ENCODE data around the gene SNUPN.

SNUPN gene

DNA sequence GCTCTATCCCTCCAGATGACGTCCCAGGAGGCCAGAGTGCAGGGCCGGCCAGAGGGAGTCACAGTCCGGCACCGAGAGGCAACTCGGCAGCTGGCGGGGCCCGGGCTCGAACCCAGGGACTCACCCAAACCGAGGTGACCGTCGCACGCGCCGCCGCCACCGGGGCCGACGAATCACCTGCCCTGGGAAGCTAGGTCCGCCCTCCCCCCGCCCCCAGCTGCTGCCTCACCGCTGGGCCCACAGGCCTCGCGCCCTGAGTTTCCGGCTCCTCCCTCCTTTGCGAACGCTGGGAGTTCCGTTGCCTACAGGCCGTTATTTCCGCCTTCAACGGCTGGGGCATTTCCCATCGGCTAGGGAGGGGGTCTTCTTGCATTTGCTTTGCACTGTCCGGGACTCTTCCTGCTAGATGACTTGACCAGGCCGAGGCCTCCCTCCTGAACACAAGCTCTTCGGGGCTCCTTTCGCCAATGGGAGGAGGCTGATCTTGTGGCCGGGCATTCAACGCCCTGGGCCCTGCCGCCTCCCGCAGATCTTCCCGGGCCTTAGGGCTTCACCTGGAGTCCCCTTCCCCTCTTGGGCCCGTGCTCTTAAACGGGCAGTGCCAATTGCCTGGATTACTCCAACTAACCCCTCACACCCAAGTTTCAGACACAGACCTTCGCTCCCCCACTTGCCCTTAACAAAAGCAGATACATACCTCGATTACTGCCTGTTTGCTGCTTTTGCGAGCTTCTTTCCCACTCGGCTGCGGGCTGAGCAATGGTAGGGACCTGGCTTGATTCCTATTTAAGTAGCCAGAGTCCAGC is at the start of gene SNUPN:
Gene SNUPN (minus strand): TSS at position 184 of the 806 bp plus-strand sequence. CDS start 4,674 bp downstream, outside the sequence.
- peak; percentile 88 to 95 (median 90) for DNase-seq (ENCODE audit: low read depth in 3 of 3)

DNA sequence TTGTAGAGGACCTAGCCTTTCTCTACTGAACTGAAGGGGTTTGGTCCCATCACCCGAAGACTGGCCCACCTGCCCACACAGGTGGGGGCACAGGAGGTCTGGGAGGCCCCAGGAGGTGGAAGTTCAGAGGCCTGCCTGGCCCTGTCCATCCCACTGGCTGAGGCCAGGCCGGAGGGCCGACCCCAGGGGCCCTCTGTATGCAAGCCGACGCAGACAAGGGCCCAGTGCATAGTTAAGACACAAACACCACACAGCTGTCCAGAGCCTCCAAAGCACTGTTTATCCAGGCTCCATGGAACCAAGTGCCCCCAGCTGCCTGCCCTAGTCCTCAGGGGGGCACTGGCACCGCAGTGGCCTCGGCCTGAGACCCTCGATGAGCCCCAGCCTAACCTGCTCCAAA is 48.8 kb upstream of the SNUPN start:
- no peak for DNase-seq (ENCODE audit: low read depth in 3 of 3)

DNA sequence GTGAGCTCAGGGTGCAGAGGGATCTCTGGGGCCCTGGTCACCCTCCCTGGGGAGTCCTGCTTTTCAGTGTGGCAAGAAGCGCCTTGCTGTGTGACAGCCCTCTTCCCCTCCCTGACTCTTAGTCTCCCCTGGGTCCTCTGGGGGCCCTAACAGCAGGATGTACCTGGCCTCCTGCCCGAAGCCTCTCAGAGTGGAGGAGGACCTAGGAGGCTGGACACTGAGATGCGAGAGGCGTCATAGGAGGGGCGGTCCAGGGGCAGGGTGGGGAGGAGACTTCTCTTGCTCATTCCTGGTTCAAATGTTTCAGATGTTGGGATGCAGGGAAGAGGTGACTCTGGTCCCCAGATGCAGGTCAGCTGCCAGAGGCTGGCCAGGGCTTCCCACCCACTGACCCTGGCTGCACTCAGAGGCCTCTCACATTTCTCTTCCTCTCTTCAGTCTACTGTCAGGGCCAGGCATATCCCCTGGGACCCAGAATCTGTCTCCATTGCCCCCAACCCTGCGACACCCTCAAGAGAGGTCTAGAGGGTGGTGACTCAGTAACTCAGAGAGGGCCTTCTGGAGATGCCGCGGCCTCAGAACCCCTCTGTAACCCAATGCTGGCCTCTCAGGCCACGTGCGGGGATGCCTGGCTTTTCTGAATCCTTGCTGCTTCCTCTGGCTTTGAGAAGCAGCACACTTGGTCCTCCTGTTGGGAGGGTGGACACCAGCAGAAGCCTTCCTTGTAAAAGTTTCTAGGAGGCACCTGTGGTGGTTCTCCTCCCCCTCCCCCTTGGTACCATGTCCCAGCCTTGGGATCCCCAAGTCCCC is 48.1 kb upstream of the SNUPN start:
- DNase-seq (ENCODE audit: low read depth in 3 of 3): no peak

DNA sequence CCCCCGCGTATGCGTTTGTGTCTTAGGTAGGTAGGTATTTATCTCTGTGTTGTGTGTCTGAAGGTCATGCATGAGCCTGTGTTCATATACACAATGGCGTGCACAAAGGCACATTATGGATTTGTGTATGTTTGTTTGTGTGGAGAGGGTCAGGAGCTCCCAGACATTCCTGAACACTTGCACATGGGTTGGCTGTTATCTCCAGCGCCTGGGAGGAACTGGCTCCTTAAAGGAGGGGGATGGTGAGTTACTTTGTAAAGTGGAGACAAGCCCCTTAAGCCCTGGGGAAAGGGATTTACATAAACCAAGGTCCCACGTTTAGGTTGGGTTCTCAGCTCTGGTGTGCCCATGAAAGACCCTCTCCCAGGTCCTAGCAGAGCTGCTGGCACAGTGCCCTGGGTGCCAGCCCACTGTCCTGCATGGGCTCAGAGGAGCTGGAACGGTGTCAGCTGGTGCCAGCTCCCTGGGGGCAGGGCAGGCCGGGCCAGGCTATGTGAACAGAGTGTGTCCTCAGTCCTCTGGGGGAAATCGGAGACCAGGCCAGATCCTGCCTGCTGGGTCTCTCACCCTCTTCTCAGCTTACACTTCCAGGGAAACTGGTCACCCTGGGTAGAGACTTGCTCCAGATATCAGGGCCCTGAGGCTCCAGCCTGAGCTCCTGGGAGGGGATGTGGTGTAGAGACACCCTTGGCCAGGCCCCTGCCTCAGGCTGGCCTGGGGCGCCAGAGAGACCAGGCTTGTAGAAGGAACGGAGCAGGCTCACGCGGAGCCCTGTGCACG is 47.3 kb upstream of the SNUPN start:
- DNase-seq (ENCODE audit: low read depth in 3 of 3): no peak

DNA sequence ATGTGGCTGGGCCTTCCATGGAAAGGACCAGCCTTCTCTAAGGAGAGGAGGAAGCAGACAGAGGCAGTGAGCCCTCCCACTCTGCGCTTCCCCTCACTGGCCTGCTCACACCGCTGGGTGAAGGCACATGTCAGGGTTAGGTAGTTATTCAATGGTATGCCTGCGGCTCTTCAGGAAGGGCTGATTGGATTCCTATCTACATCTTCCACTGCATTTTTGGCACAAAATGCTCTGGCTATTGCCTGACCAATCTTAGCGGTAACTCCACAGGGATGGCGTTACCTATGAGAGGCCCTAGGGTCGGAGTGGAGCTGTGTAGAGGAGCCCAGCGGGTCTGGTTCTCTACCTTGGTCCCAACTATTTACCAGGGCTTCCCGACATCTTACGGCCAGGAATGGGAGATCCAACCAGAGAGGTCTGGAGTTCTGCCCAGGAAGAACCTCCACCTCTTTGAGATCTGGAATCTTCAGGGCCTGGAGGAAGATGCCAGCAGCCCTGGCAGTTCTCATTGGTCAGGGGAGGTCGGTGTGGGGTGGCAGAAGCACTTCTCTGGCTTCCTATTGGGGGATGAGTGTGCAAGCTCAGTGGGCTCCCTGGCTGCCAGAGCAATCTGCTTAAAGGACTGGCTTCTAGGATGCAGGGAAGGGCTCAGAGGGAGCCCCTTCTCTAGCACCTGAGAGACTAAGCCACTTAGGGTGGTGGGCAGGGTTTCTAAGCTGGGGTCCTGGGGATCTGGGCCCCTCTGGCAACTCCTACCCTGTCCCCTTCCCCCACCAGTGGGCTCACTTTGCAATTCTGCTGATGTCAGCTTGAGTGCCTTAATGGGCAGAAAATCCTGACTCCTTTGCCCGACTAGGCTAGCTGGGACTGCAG is 46.4 kb upstream of the SNUPN start:
- DNase-seq (ENCODE audit: low read depth in 3 of 3): no peak

DNA sequence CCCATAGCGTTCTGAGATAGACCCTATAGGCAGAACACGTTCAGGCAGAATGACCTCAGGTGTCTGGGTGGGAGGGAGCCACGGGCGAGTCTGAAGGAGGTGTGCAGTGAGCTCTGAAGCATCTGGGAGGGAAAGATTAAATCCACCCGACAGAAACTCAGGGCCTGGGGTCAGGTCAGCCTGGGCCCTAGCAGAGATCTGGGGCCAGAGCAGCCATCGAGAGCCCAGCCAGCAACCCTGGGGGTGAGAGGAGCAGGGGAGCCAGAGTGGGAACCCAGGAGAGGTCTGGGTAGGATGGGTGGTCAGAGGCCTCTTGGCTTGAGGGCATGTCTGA is 44.3 kb upstream of the SNUPN start:
- no peak for DNase-seq (ENCODE audit: low read depth in 3 of 3)

DNA sequence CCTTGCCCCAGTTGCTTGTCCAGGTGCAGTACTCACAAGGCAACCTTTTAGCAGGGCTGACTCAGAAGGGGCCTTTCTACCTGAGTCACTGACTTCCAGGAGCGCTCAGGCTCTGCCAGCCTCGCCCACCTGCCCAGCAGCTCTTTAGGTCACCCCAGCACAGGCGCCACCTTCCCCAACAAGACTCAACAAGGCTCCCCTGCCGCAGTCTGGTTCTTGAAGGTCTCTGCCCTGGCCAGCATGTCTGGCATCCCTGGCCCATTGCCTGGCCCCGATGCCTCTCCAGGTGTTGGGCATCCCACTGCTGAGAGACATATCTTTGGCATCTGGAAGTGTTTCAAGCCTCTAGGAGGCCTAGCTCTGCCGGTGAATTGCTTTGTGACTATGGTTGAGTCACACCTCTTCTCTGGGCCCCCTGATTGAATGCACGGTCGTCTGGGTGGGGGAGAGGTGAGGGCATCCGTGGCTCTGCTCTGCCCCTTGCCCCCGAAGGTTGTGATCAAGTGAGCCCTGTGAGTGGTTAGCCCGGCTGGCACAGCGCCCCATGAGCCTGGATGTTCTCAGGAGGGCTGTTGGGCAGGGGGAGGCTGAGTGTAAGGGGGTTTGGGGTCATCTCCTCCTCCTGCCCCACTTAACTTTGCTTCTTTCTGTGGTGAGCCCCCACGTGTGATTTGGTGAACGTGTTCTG is 43.8 kb upstream of the SNUPN start:
- no peak for DNase-seq (ENCODE audit: low read depth in 3 of 3)

DNA sequence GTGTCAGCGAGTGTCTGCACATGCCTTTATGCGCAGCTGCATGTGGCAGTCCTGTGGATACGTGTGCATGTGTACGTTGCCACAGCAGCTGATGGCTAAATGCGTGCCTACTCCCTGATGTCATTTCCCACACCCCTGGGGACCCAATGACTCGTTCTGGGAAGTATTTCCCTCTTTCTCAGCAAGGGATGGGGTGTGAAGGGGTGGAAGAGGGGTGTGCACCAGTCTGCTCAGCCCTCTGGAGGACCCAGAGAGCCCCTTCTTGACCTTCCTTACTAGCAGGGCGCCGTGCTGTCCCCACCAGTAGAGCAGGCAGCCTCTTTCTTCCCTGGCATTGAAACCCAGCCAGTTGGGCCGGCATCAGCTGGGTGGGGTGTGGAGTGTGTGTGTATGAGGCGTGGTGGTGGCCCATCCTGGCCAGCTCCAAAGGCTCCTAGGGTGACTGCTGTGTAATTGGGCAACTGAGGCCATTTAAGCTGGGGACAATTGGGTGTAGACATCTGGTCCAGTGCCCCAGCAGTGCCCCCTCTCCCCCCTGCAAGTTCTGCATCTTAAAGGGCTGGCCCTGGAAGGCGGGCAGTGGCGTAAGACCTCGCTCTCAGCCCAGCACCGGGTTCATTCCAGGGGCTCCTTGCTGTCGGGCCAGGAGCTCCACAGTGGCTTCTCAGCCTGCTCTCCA is 41.4 kb upstream of the SNUPN start:
- DNase-seq (ENCODE audit: low read depth in 3 of 3): no peak

DNA sequence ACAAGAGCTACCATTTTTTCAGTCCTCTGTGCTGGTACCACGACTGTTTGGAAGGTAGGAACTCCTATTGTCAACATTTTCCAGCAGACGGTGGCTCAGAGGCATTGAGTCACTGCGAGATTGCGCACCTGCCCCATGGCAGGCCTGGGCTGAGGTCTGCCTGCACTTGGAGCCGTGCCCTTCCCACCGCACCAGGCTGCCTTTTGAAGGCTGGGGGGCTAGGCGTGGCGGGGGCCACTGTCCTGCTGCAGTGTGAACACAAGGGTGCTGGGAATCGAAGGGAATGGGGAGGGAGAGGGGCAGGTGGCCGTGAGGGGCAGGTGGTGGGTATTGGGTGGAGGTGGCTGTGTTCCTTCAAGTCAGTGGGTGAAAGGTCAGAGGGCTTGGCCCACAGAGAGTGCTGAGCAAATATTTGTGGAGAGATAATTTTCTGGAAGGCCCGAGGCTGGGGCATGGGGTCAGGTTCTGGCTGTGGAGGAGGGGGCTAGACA is 38.5 kb upstream of the SNUPN start:
- DNase-seq (ENCODE audit: low read depth in 3 of 3): no peak

DNA sequence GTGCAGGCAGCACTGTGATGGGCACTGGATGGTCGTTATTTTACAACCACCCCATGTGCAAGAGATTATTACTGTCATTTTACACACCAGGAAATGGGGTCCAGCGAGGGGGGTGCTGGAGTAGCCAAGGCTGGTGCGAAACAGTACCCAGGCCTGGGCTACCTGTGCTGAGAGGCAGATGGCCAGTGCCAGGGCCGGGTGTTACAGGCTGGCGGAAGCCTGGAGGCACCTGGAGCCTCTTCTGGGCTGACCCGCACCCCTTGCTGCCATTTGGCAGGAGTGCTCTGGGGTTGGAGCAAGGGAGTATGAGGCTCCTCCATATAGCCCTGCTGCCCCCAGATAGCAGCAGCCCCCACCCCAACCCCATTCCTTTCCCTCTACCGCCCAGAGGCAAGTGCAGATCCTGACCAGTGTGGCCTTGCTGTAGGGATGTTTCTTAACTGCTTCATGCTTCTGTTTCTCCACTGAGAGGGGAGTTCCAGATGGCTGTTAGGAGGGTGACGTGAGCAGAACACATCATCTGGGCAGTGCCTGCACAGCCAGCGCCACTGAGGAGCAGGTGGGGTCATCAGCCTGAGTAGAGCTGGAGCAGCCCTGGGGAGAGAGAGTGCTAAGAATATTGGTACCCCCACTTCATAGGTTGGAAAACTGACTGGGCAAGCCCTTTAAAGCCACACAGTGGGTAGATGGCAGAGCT is 37.4 kb upstream of the SNUPN start:
- DNase-seq (ENCODE audit: low read depth in 3 of 3): no peak

DNA sequence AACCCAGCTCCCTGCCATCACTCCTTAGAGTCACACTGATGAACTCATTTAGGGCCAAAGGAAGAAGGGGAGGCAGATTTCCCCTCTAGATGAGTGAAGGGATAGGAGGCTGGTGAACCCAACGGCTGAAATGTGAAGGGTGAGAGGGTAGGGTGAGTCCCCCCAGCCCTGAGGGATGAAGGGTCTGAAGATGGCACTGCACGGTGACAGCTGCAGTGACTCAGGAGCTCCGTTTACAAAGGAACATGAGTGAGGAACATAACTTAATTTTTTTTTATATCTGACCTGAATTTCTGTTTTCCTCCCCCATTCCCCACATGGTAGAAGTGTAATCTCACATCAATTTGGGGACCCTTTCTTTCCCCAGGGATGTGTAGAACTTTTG is 36.2 kb upstream of the SNUPN start:
- no peak for DNase-seq (ENCODE audit: low read depth in 3 of 3)

DNA sequence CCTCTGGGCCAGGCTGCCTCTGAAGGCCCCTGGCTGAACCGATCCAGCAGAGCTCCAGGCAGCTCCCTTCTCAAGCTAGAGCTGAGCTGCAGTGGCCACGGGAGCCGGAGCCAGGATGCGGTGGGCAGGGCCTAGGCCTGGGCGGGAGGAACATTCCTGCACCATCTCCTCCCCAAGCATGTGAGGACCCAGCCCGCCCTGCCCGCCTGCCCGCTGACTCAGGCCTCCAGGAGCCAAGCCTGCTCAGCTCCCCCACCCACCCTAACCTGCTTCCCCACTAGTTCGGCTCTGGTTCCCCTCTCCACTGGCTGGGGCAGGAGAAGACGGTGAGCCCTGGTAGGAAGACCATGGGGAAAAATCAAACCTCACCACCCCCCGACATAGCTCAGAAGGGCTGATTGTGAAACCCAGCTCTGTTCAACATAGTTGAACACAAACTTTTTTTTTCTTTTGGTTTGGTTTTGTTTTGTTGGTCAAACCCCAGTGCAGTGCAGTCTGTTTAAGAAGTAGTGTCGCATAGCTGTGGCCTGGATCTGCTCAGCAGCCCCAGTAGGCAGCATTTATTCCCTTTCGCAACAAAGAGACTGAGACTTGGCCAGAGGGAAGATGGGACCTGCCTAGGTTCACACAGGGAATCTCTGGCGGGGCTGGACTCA is 35.7 kb upstream of the SNUPN start:
- no peak for DNase-seq (ENCODE audit: low read depth in 3 of 3)

DNA sequence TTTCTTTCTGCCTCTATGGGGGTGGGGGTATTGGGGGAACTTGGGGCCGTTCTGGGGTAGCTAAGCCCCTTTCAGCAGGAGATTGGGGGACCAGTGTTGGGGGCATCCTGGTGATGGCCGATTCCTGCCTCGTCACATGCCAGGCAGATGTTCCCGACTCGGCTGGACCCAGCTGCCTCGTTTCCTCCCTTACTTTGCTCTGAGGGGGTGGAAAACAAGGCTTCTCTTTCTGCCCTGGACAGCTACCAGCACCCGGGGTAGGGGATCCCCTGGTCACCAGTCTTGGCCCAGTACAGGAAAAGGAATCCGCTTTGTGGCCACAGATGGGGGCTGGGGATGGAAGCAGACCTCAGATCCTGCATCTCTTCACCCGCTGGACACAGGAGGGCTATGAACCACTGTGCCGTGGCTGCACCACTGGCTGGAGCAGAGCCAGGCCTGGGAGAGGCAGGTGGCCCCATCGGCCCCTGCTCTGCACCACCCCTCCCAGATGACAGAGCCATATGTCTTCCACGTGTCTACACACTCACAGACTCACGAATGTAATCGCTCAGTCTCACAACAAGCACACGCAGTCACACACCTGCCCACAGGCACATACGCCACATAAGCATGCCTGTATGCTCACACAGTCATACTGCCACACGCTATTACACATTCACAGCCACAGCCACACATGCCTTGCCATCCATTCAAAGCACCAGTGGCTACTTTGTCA is 34.6 kb upstream of the SNUPN start:
- no peak for DNase-seq (ENCODE audit: low read depth in 3 of 3)

DNA sequence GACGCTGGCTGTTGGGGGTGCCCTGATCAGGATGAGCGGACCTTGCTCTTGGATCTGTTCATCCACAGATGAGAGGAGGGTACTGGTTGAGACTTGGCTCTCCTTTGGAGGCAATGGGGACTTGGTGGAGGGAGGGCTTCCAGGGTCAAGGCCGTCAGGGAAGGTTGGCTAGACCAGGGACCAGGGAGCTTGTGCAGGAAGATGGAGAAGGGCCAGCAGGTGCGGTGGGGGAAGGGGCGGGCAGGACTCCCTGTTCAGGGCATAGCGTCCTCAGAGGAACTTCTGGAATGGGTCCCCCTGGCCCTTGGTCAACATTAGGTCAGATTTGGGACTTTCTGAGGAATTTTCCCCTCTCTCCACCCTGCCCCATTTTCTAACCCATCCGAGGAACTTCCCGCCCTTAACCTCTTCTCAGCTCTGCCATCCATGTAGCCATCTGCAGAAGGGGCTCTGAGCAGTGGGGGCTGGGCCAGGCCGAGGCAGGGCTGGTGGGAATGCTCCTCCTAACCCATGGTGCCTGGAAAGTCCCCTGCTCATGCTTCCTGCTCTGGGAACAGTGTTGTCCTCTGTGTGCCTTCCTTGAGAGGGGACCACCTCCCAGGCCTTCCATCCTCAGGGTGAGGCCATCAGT is 33.7 kb upstream of the SNUPN start:
- no peak for DNase-seq (ENCODE audit: low read depth in 3 of 3)

DNA sequence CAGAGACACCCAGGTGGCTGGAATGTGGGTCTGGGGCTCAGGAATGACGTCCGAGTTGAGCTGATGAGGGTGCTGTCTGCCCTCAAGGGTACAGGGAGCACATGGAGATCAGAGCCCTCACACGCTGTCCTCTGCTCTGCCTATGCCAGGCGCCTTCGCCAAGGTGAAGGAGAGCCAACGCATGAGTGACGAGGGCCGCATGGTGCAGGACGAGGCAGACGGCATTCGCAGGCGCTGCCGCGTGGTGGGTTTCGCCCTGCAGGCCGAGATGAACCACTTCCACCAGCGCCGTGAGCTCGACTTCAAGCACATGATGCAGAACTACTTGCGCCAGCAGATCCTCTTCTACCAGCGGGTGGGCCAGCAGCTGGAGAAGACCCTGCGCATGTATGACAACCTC is 31.3 kb upstream of the SNUPN start:
- DNase-seq (ENCODE audit: low read depth in 3 of 3): no peak

DNA sequence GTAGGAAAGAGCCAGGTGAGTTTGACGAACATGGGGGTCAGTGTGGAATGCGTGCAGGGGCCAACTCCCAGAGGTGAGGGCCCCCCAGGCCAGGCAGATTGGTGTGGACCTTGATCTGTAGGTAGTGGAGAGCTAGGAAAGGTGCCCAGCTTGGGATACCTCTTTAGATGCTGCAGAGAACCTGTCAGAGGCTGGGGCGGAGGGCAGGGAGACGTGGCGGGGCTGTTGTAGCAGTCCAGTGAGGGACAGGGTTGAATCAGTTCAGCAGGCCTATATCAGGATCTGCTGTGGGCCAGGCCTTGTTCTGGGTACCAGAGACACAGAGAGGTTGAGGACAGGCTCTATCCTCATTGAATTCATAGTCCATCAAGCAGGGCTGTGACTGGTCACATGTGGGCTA is 30.8 kb upstream of the SNUPN start:
- no peak for DNase-seq (ENCODE audit: low read depth in 3 of 3)

DNA sequence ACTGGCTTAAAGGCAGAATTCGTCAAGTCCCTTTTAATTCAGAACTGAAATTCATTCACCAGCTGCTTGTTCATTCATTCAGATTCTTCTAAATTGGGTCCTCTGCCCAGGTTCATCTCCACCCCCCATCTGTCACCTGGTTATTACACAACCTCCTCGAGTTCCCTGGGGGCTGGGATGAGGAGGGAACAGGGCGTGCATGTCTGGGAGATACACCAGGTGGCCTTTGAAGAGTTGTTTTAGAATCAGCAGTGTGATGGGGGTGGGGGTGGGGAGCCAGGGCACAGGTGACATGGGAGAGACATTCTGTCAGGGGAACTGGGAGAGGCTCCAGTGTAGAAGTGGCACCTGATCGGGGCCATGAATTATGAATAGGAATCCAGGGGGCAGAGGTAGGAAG is 30.4 kb upstream of the SNUPN start:
- no peak for DNase-seq (ENCODE audit: low read depth in 3 of 3)

Data from stimulated activated CD4-positive, alpha-beta T cell treated with anti-CD3 and anti-CD28 coated beads, TNF-alpha, amount 100 ng/mL, for 24 hours (primary cell).